GM12891 (cell line): ENCODE results near the gene SAMD10.

Experiments
- PAX5 ChIP-seq: IDR thresholded peaks from 2 replicates; pipeline ENCODE4 v1.6.1; 2011; ENCODE audit warnings: low read length, moderate library complexity, mild to moderate bottlenecking; ENCODE audit not compliant: insufficient read depth, severe bottlenecking
- POLR2A ChIP-seq: IDR thresholded peaks from 2 replicates; pipeline ENCODE4 v1.6.1; 2011; ENCODE audit warnings: low read depth, low read length, control low read depth
- POLR2AphosphoS5 ChIP-seq: IDR thresholded peaks from 2 replicates; pipeline ENCODE4 v1.6.1; 2011; ENCODE audit warnings: low read depth, low read length, control low read depth
- POU2F2 ChIP-seq: IDR thresholded peaks from 2 replicates; pipeline ENCODE4 v1.6.1; 2011; ENCODE audit warnings: low read depth, mild to moderate bottlenecking, control low read depth, low read length, moderate library complexity
- SPI1 ChIP-seq: IDR thresholded peaks from 2 replicates; pipeline ENCODE4 v1.6.1; 2011; ENCODE audit warnings: low read depth, low read length, control low read depth
- TAF1 ChIP-seq: IDR thresholded peaks from 2 replicates; pipeline ENCODE4 v1.6.1; 2011; ENCODE audit warnings: low read depth, low read length, control low read depth

- no peak; the same call in 1 of the 2 replicates for TF ChIP-seq POLR2A
- no peak for TF ChIP-seq POLR2AphosphoS5
- TF ChIP-seq SPI1 = no peak
- no peak for TF ChIP-seq POU2F2
- no peak for TF ChIP-seq TAF1
- no peak for TF ChIP-seq PAX5
Observed at GRCh38 chr20:63955281-63955826, 24.1 kb downstream of the SAMD10 start.
